Small intestine (tissue), 7 donors: Measurements from ENCODE around the gene TAF1. TPM values are rescaled to one million over a fixed set of nuclear protein-coding genes. Genes with fewer than 3 reads are reported as not detected.
"Not testable (repeated sequence)": the region's sequence is repeated elsewhere in the genome, so short reads cannot be mapped to it uniquely, and the experiment has no call there.

ENCODE experiments used
- DNase-seq, 2 donors: peaks; one replicate each; pipeline versions ENCODE4 v3.0.0 to v3.0.0-alpha.2; 2013
- FAIRE-seq: peaks from 2 replicates; lab custom pipeline; 2012; peaks lifted over from hg19 to GRCh38; lab: Jason Lieb, UNC
- H3K27ac ChIP-seq, 3 donors: one replicate each; pipeline ENCODE4 v1.5.1; 2013; ENCODE audit warnings: low read length in 2 of 3, mild to moderate bottlenecking in 2 of 3, control low read depth in 1 of 3, inconsistent platforms in 1 of 3, low read depth in 1 of 3, moderate library complexity in 1 of 3
- H3K27me3 ChIP-seq, 3 donors: one replicate each; pipeline ENCODE4 v1.6.1; 2013; ENCODE audit warnings: low read length in 3 of 3, inconsistent platforms in 1 of 3; ENCODE audit not compliant: control insufficient read depth in 3 of 3, insufficient read depth in 3 of 3
- H3K36me3 ChIP-seq, 3 donors: one replicate each; pipeline ENCODE4 v1.6.1; 2013; ENCODE audit warnings: low read length in 3 of 3, inconsistent platforms in 1 of 3, low read depth in 1 of 3, mild to moderate bottlenecking in 1 of 3, moderate library complexity in 1 of 3; ENCODE audit not compliant: control insufficient read depth in 3 of 3, insufficient read depth in 2 of 3
- H3K4me1 ChIP-seq, 3 donors: one replicate each; pipeline ENCODE4 v1.6.1; 2013; ENCODE audit warnings: low read length in 2 of 3, inconsistent platforms in 1 of 3, low read depth in 1 of 3, mild to moderate bottlenecking in 1 of 3, moderate library complexity in 1 of 3; ENCODE audit not compliant: control insufficient read depth in 3 of 3, insufficient read depth in 2 of 3
- H3K4me3 ChIP-seq, 3 donors: one replicate each; pipeline ENCODE4 v1.5.1; 2013; ENCODE audit warnings: low read length in 3 of 3, control low read depth in 1 of 3, inconsistent platforms in 1 of 3, low read depth in 1 of 3, mild to moderate bottlenecking in 1 of 3, moderate library complexity in 1 of 3
- H3K9me3 ChIP-seq, 2 donors: one replicate each; pipeline ENCODE4 v1.6.1; 2013; ENCODE audit warnings: low read depth in 1 of 2, low read length in 1 of 2; ENCODE audit not compliant: control insufficient read depth in 2 of 2, insufficient read depth in 1 of 2
- WGBS, 3 donors: extraction: QIAGEN DNeasy Blood & Tissue Kit; methylation state at CpG; one replicate each; pipeline ENCODE4 v1.1.7; 2013; 5-methylcytosine and 5-hydroxymethylcytosine counted together
- polyA plus RNA-seq, 4 donors: library from polyadenylated mRNA; stranded (reverse) in 3 of 4; unstranded in 1 of 4; fragments of 200-250 nt in 3 of 4; fragments of 120-200 nt in 1 of 4; gene quantifications; one replicate each; pipeline versions ENCODE4 v1.2.1 to v1.2.3, GENCODE V29; 2013
- donor health status: healthy with polysubstance abuse.
- donor health status: control.
- donor health status: control.
- donor health status: Bipolar disorder and iron deficiency.
- donor health status: healthy.

The TAF1 gene
- polyA plus RNA-seq, 4 donors: 4.3 to 38.2 (median 10.3) TPM

DNA sequence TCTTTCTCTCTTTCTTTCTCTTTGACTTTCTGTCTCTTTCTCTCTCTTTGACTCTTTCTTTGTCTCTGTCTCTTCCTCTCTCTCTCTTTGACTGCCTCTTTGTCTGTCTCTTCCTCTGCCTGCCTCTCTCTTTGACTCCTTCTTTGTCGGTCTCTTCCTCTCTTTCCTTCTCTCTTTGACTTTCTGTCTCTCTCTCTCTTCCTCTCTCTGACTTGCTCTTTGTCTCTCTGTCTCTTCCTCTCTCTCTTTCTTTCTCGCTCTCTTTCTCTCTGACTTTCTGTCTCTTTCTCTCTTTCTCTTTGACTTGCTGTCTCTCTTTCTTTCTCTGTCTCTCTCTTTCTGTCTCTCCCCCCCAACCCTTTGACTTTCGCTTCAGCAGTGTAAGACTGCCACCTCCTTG lies 130.3 kb downstream of the TAF1 start:
- FAIRE-seq: no peak
- Histone ChIP-seq H3K4me1 (no peaks in the 10 kb centered on the region), H3K27ac (no peak overlapping the region), H3K9me3 (peaks cover 0 to 3% of the 10 kb centered on the region in 2 donors), H3K4me3 (no peak overlapping the region), H3K27me3 (no peaks in the 10 kb centered on the region), H3K36me3 (no peaks in the 10 kb centered on the region)
- DNase-seq: no peak
- WGBS, 3 donors: 84 to 89% (median 84%) methylated on average over 3 of the region's 3 CpGs

DNA sequence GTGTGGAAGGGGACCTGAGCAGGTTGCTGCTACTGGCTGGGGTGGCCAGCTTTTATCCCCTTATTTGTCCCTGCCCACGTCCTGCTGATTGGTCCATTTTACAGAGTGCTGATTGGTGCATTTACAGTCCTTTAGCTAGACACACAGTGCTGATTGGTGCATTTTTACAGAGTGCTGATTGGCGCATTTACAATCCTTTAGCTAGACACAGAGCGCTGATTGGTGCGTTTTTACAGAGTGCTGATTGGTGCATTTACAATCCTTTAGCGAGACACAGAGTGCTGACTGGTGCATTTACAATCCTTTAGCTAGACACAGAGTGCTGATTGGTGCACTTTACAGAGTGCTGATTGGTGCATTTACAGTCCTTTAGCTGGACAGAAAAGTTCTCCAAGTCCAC lies 135.9 kb downstream of the TAF1 start:
- DNase-seq, H3K27ac ChIP-seq, FAIRE-seq, H3K9me3 ChIP-seq, H3K36me3 ChIP-seq, H3K4me1 ChIP-seq, H3K27me3 ChIP-seq, H3K4me3 ChIP-seq: not testable (repeated sequence)
- WGBS, 3 donors: 76 to 94% (median 90%) methylated on average over 5 of the region's 5 CpGs

DNA sequence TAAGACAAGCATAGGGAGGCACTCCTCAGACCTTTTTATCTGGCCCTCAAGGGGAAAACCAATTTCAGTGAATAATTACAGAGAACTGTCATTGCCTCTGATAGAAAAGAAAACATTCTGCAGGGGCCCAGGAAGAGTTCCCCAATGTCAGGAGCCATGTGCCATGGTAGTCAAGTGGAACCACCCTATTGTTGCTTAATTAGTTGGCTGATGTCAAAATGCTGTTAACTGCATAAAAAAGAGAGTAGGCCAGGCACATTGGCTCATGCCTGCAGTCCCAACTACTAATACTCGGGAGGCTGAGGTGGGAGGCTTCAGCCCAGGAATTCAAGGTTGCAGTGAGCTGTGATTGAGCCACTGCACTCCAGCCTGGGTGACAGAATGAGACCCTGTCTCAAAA lies 138.2 kb downstream of the TAF1 start:
- Histone ChIP-seq H3K4me1 (no peaks in the 10 kb centered on the region), H3K27me3 (no peaks in the 10 kb centered on the region), H3K4me3 (no peak overlapping the region), H3K36me3 (no peaks in the 10 kb centered on the region), H3K27ac (no peak overlapping the region), H3K9me3 (no peaks in the 10 kb centered on the region)
- FAIRE-seq (no peak), DNase-seq (no peak)
- 55 to 96% (median 92%) methylated on average over 1 of the region's 1 CpG for WGBS, 3 donors

DNA sequence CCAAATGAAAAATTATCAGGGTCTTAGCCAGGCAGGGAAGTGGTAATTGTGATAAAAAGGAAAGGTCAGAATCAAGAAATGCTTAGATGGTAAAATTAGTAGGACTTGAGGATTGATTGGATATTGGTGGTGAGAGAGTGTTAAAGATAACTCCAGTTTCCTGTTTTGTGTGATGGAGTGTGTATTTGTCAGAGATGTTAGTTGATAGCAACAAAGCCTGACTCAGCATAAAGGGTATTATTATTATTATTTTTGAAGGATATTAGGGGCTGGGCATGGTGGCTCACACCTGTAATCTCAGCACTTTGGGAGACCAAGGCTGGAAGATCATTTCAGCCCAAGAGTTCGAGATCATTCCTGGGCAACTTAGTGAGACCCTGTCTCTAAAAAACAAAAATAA lies 143.1 kb downstream of the TAF1 start:
- 59 to 100% (median 92%) methylated on average over 1 of the region's 1 CpG for WGBS, 3 donors
- no peak for FAIRE-seq

GRCh38 chrX:71510161-71510560 lies 144.0 kb downstream of the TAF1 start:
- H3K4me3 ChIP-seq: no peak overlapping the region
- H3K36me3 ChIP-seq: no peaks in the 10 kb centered on the region
- WGBS, 3 donors: 77 to 100% (median 93%) methylated on average over 2 of the region's 2 CpGs
- H3K9me3 ChIP-seq: no peaks in the 10 kb centered on the region
- no peaks in the 10 kb centered on the region for H3K27me3 ChIP-seq
- FAIRE-seq (no peak), DNase-seq (no peak)
- H3K4me1 ChIP-seq: no peaks in the 10 kb centered on the region
- H3K27ac ChIP-seq: no peak overlapping the region

More for the DNA sequence above, 143.1 kb downstream of the TAF1 start:
- H3K27ac ChIP-seq: no peak overlapping the region
- H3K27me3 ChIP-seq: no peaks in the 10 kb centered on the region
- no peak overlapping the region for H3K4me3 ChIP-seq
- H3K4me1 ChIP-seq: no peaks in the 10 kb centered on the region
- no peak for DNase-seq
- no peaks in the 10 kb centered on the region for H3K9me3 ChIP-seq
- H3K36me3 ChIP-seq: no peaks in the 10 kb centered on the region

- WGBS, 3 donors: 92 to 100% (median 93%) methylated on average over 3 to 4 of the region's 4 CpGs
- H3K4me1 ChIP-seq, H3K36me3 ChIP-seq, FAIRE-seq, H3K9me3 ChIP-seq, H3K4me3 ChIP-seq, DNase-seq, H3K27me3 ChIP-seq, H3K27ac ChIP-seq: not testable (repeated sequence)
Observed at GRCh38 chrX:71513731-71514130, 147.6 kb downstream of the TAF1 start.

GRCh38 chrX:71514367-71515037 lies 148.3 kb downstream of the TAF1 start:
- Histone ChIP-seq H3K4me1 (no peaks in the 10 kb centered on the region), H3K4me3 (no peak overlapping the region), H3K9me3 (no peaks in the 10 kb centered on the region), H3K27me3 (no peaks in the 10 kb centered on the region), H3K27ac (peak overlapping the region in 1 of 3 donors; percentile 39), H3K36me3 (no peaks in the 10 kb centered on the region)
- WGBS, 3 donors: 30 to 49% (median 47%) methylated on average over 5 of the region's 5 CpGs
- FAIRE-seq: no peak
- DNase-seq: no peak

- H3K4me3 ChIP-seq: no peak overlapping the region
- H3K9me3 ChIP-seq: no peaks in the 10 kb centered on the region
- no peaks in the 10 kb centered on the region for H3K4me1 ChIP-seq
- 66 to 89% (median 73%) methylated on average over 2 of the region's 2 CpGs for WGBS, 3 donors
- no peaks in the 10 kb centered on the region for H3K36me3 ChIP-seq
- H3K27ac ChIP-seq: no peak overlapping the region
- FAIRE-seq: no peak
- H3K27me3 ChIP-seq: no peaks in the 10 kb centered on the region
- DNase-seq: no peak
Observed at GRCh38 chrX:71515038-71515396, 148.9 kb downstream of the TAF1 start.
